Stimulated activated CD8-positive, alpha-beta memory T cell treated with anti-CD3 and anti-CD28 coated beads, Interleukin-7, amount 100 ng/mL, for 1 hour (primary cell): ENCODE measurements around the gene RASGRF1.

Experiments used
- DNase-seq, 2 donors: peaks; one replicate each; pipeline ENCODE4 v3.0.0-alpha.2; 2020; ENCODE audit warnings: low read depth in 2 of 2

Gene RASGRF1

DNA sequence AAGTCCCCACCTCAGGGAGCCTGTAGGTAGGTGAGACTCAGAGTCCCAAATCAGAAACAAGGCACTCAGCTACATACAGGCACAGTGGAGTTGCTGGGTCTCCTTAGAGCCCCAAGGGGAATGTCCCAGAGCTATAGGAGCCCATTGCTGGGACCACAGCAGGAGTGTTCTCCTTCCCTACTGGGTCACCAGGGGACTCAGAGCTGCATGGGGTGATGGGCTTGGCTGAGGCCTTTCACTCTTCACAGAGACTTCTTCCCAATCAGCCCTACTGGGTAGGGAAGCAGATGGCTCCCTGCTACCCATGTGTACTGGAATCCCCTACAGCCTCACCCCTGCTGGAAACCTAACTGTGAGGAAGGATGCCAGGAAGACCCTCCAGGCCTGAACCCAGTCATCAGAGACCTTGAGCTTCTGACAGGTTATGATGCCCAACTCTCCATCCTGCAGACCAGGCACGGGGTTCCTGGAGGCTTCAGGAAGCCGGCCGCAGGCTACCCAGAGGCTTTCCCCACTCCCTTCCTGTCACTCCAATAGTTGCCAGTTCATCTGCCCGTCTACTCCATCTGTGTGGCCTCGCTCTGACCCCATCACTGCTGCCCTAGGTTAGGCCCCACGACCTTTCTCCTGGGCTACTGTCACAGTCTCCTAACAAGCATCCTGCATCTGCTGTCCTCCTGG, 24.0 kb downstream of the RASGRF1 start:
- no peak for DNase-seq

DNA sequence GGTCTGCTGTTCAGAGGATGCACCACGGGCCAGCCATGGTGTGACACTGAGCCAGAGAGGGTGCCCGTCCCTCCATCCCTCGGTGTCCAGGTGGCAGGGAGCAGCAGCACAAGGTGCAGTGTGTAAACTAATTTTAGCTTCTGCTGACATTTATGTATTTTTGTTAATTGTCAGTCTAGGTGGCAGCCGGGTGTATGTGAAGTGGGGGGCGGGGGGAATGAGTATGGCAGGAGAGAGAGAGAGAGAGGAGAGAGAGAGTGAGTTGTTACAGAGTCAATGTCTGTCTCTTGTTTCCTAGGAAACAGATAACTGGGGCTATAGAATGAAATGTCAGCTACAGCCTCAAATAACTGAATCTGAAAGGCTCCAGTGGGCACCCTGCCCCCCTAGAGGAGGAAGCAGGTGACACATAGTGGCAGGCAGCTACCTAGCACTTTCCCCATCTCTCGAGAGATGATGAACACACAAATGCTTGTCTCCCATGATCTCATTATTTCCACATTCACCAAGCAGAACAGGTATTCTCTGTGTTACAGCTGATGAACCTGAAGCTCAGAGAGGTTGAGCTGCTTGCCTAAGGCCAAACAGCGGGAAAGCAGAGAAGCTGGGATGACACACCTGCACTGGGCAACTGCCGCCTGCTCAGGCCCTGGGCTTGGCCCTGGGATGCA, 24.7 kb downstream of the RASGRF1 start:
- no peak for DNase-seq

DNA sequence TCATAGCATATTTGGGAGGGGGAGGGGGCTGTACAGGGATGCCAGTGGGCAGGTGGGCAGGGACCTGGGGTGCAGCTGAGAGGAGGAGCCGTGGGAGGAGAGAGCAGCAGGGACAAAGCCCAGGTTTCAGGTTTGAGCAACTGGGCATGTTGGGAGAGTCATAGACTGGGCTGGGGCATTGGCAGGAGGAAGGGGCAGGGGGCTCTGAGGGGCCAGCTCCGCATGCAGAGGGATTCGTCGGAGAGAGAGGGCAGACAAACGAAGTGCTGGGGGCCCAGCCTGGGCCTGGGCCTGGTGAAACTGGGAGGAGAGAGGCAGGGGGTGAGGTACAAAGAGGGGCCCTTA, 25.2 kb downstream of the RASGRF1 start:
- DNase-seq: no peak

DNA sequence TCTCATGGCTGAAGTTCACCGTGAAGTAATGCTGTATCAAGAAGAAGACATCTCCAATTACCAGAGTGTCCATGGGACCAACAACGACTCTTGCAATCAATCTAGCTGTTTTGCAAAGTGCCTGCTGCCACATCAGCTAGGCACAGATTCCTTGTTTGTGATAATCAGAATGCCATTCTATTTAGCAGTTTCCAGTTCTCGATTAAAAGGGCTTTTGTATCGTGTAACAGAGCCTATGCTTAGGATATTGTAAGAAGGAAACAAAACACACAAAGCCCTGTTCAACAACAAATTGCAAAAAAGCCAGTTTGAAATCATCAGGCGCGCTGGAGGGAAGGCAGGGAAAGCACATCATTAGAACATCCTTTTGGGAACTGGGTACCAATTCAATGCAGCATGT, 26.1 kb downstream of the RASGRF1 start:
- no peak for DNase-seq

DNA sequence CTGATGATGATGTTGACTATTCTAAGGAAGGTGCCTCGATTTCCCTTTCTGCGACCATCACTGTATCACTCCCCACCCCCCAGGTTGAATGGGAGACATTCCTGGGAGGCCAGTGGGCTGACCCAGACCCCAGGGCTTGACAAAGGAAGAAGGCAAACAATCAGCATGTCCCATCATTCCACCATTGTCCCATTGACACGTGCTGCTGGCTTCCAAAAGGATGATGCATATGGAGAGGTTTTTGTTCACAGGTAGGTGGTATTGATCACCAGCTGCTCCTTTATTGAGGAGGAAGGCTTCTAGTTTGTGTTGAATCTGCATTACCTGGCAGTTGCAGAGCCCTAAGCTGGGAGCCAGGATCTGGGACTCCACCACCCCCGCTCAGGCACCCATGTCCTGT, 30.4 kb downstream of the RASGRF1 start:
- DNase-seq: no peak

DNA sequence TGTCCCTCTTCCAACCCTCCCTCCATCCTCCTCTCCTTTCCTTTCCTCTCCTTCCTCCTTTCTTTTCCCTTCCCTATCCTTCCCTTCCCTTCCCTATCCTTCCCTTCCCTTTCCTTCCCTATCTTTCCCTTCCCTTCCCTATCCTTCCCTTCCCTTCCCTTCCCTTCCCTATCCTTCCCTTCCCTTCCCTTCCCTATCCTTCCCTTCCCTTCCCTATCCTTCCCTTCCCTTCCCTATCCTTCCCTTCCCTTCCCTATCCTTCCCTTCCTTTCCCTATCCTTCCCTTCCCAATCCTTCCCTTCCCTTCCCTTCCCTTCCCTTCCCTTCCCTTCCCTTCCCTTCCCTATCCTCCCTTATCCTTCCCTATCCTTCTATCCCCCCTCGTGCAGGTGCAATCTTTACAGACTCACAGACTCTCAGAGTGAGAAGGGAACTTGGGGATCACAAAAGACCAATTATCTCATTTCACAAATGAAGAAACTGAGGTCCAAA, 31.5 kb downstream of the RASGRF1 start:
- DNase-seq: no peak

DNA sequence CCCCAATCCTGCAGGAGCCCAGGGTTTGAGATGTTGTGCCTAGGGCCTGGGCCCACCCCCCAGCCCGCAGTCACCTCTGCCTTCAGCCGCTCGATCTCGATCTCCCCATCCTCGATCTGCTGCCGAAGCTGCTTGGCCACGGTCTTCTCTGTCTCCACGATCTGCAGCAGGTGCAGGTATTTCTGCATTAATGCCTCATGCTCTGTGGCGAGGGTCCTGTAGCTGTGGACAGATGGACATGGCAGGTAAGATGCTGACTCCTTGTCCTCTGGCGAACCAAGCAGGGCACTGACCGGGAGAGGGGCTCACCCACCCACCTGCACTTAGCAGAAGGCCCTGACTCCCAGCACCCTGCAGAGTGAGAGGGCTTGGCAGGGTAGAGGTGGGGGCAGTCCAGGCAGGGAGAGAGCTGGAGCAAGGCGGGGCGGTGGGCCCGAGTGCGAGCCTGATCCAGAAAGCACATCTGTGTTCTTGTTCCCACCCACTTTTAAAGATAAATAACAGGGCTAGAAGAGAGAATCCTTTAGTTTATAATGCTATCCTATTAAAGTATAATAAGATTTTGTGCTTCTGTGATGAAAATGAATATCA, 32.2 kb downstream of the RASGRF1 start:
- no peak for DNase-seq

DNA sequence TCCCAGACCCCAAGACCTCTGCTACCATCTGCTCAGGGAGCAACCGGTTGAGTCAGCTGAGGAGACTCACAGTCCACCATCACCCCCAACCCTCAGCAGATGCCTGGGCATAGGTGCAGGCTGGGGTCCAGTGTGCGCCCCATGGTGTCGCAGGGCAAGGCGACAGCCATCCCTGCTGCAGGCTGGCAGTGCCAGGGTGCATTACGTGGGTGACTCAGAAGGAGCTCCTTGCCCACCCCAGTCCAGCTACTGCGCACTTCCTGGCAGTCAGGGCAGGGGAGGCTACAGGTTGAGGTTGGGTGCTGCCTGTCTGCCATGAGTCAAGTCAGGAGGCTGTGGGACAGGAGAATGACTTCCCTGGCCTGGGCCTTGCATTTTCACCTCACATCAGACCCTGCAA, 33.5 kb downstream of the RASGRF1 start:
- no peak for DNase-seq

DNA sequence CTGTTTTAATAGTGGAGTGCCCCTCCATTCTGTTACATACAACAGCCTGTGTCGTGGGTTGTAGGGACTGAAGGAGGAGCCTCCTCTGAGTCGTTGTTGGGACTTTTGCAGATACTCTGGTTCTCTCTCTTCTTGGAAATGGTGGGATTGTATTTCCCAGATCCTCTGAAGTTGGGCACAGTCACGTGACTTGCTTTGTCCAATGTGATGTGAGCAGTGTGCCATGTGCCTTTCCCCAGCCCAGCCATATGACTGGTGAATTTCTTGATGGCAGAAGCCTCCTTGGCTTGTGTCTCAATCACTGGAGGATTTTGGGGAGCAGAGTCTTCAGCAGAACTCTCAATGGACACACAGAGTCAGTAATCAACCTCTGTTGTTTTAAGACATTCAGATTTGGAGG, 36.2 kb downstream of the RASGRF1 start:
- no peak for DNase-seq

DNA sequence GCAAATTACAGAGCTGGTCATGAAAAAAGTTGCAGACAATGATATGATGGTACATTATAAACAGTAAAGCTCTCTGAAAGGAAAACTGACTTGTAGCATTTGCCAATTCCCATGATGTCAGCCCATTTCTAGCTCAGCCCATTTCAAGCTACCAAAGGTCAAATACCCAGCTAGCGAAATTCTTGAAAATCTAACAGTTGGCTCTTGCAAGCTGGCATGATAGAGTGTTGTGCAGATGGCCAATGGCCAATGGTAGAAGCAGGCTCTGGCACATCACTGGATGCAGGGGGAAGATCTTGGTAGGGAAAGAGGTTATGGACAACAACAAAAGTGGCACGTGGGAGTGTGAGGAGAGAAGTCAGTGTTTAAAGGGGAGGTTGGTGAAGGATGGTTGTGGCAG, 36.7 kb downstream of the RASGRF1 start:
- no peak for DNase-seq

DNA sequence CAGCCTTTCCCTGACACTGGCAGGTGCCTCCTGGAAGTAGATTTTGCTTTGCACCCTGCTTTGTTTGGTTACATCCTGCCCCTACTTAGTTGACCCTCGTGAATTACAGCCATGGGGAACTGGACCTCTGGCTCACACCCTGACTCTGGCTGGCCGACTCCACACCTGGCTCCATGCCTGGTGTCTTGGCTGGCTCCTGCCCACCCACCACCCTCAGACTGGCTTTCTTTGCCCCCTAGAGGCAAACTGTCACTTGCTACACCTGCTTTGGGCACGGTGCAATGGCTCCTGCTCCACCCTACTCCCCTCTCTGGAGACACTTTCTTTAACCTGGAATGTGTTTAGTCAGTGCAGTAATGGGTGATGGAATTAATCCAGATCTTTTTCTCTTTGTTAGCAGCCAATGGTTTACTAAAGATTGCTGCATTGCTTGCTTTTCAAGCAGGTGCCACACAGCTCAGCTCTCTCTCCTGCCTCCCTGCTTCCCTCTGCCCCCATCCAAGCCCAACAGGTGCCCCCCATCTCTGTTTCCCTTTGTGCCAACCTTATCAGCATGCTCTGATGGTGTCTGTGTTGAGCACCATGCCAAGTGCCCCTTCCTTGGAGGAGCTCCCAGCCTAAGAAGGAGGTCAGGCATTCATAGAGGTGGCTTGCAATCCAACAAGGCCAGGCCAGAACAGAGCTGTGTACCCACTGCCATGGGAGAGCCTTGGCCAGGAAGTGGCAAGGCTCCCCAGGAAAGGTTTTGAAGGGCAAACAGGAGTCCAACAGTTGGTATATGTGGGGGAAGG, 38.4 kb downstream of the RASGRF1 start:
- no peak for DNase-seq

DNA sequence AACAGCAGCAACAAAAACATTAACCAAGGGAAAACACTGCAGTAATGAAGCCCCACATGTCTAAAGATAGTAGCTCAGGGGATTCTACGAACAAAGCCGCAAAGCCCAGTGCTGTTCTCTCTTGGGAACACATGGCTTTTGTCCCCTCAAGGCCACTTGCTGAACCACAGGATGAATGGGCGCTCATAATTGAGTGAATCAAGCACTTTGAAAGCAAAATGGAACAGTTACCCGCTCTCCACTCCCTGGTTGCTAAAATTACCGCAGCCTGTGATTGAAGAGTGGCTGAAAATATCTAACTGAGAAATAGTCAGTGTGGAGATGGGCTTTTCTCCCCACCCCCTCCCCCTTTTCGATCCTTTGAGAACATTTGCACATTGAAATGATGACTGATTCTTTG, 39.6 kb downstream of the RASGRF1 start:
- no peak for DNase-seq

DNA sequence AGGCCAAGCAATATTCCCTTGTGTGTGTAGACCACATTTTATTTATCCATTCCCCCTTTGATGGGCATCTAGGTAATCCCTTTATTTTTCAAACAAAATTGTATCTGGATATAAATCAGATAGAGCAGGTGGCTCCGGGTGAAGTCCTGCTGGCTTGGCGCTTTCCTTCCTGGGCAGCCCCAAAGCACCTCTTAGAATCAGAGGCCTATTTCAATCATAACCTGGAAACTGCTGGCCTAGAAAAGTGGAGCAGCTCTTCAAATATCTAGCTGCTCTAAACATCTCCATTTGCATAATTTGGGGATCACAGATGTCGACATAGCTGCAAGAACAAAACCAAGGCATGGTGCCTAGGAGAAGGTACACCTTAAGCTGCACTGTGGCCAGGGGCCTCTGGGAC, 40.2 kb downstream of the RASGRF1 start:
- no peak for DNase-seq

DNA sequence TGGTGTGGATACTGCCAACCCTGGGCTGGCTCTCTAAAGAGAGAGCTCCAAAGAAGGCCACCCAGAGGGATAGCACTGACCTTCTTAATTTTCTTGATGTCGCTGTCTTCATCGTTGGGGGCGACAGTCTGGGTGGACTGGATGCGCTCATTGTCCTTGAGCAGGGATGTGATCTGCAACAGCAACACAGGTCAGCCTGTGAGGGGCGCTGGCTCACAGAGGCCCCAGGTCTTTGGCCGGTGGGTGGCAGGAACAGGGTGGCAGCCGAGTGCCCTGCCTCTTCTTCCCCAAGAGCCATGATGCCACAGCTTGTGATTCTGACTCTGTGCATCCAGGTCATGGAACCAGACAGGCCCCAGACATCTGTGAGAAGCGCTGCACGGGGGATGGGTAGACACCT, 41.2 kb downstream of the RASGRF1 start:
- DNase-seq: no peak

DNA sequence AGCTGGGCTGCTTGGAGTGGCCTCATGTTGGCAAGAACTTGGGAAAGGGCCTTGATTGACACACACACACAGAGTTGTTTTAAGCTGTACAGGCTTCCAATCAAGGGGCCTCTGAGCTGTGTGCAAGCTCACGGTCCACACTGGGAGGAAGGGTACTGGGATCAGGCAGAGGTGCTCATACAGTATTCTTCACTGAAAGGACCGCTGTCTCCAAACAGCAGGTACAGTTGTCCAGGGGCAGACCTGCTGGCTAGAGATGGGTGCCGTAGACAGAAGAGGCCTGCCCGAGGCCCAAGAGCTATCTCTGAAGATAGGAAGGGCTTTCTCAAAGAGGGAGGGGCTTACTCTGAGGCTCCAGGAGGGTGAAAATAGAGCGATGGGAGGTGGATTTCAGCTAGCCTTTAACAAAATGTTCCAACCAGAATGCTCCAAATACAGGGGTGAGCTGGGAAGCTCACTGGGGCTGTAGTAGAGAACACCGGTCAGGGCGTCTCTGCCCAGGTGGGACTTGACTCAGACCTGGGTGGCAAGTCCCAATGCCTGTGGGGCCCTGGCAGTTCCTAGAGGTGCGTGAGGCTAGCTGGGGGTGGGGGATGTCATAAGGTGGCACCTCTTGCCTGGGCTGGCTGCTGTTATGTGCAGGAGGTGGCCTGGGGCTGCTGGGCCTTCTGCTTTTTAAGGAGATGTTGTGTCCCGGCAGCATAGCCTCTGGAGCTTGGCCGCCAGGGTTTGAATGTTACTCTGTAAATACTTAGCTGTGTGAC, 42.7 kb downstream of the RASGRF1 start:
- no peak for DNase-seq

DNA sequence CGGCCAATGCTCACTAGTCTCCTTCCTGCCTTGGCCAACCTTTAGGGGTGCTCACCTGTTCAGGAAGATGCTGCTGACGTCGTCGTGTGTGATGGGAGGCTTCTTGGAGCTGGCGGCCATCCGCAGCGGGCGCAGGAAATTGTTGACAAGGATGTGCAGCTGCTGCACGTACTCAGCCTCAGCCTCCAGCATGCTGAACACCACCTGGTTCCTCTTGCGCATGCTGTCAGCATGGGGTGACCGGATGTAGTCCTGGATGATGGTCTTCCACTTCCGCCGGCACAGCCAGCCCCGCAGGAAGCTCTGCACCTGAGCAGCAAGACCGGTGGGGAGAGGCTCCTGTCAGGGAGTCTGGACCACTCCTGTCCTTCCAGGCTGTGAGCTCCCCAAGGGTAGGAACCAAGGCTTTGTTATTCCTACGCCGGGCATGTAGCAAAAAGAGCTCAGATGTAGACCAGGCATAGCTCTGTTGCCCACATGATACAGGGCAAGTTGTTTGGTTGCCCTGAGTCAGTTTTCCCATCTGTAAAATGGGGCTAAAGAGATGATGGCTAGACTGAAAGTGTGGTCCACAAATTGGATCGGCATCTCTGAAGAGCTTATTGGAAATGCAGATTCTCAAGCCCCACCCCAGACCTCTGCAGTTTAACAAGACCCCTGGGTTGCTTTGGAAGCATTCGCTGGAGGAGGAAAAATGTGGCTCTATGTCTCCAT, 43.7 kb downstream of the RASGRF1 start:
- no peak for DNase-seq

DNA sequence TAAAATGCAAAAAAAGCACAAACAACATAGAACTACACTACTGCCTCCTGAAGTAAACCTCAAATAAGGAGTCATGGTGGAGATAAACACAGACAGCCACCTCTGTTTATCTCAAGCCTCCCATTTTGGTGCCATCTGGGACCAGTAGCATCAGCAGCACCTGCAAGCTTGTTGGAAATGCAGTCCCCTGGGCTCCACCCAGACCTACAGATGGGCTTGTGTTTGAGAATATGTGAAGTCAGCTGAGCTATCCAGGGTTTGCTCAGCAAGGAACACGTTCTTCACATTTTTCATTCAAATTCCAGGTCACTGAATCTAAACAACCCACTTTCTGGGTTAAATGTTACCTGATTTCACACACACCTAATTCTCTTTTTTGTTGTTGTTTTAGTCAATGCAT, 45.5 kb downstream of the RASGRF1 start:
- DNase-seq: no peak

DNA sequence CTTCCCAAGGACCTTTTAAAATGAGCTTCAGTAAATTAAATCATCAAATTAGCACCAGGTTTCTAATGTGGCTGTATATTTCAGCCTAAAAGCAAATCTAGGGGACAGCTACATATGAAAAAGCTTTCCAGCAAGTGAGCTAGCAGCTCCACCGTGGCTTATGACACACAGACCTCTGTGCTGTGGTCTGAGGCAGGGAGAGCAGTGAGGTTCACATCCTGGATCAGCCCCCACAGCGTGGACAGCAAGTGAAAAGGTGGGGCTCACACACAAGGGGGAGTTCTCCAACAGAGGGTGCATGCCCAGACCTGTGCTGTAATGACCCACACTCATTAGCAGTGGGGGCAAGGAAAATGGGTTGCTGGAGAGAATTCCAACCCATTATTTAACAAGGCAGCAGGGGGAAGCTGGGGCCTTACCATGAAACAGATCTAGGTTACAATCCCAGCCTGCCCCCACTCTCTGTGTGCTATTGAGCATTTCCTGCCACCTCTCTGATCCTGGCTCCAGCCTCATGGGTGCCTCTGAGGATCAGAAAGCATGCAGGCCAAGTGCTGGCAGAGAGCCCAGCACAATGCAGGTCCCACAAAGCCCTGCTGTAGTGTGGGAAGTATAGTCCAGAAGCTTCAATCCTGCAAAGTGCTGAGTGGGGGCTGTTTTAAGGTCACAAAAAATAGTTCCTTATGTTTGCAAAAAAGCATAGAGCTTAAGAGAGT, 48.2 kb downstream of the RASGRF1 start:
- DNase-seq: no peak

DNA sequence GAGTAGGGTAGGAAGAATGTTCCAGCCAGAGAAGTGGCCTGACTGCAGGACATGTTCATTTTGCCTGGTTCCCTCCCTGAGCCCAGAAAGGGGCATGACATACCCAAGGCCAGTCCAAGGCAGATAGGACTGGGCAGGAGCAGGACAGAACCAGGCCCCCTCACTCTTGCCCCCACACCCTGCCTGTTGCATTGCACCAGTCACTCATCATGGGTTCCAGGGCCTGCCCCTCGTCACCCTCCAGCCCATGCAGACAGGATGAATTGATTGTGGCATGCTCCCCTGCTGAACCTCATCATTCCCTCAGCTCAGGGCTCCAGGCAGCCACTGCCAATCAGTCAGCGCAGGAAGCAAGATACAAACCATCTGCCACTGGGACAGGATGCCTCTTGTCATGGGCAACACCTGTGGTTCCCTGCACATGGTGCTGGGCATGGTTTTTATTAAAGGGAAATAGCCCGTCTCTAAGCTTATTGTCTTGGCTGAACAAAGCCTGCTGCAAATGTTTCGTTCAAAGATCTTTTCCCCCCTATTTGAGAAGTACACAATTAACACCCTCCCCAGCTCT, 48.9 kb downstream of the RASGRF1 start:
- no peak for DNase-seq

DNA sequence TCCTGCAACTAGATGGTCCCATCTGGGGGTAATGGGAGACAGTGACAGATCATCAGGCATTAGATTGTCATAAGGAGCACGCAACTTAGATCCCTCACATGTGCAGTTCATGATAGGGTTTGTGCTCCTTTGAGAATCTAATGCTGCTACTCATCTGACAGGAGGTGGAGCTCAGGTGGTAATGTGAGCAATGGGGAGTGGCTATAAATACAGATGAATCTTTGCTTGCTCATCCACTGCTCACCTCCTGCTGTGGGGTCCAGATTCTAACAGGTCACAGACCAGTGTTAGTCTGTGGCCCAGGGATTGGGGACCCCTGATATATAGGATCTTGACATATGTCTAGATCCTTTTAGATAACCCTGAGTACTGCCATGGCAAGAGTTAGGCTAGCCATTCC, 52.7 kb downstream of the RASGRF1 start:
- no peak for DNase-seq
